ENCODE results near the gene GPATCH2. TPM values are rescaled to one million over a fixed set of nuclear protein-coding genes. Genes with fewer than 3 reads are reported as not detected.
"Not testable (repeated sequence)": the region's sequence is repeated elsewhere in the genome, so short reads cannot be mapped to it uniquely, and the experiment has no call there.

The GPATCH2 gene
- polyA plus RNA-seq, 1 experiment: 2.7 TPM

GRCh38 chr1:217392441-217392840 is 238.4 kb downstream of the GPATCH2 start:
- ChIA-PET POLR2A (no interaction called here), CTCF (no interaction called here)
- Histone ChIP-seq H3K36me3 (ENCODE audit: control insufficient read depth, insufficient read depth, low read length) (no peaks in the 10 kb centered on the region), H3K4me3 (ENCODE audit: low read depth, low read length) (no peak overlapping the region), H3K27me3 (ENCODE audit: control insufficient read depth, insufficient read depth, low read length) (no peaks in the 10 kb centered on the region)
- no peak for DNase-seq (ENCODE audit: low read depth)
- no peak for TF ChIP-seq CTCF (IDR thresholded peaks at IDR 0.05; ENCODE audit: insufficient read depth, low read depth, low read length)

- Histone ChIP-seq H3K4me3 (ENCODE audit: low read depth, low read length) (no peak overlapping the region), H3K27me3 (ENCODE audit: control insufficient read depth, insufficient read depth, low read length) (no peaks in the 10 kb centered on the region), H3K36me3 (ENCODE audit: control insufficient read depth, insufficient read depth, low read length) (no peaks in the 10 kb centered on the region)
- no peak for DNase-seq (ENCODE audit: low read depth)
- ChIA-PET POLR2A (no interaction called here), CTCF (no interaction called here)
- no peak for TF ChIP-seq CTCF (IDR thresholded peaks at IDR 0.05; ENCODE audit: insufficient read depth, low read depth, low read length)
Measured at GRCh38 chr1:217389895-217390294, 241.0 kb downstream of the GPATCH2 start.

GRCh38 chr1:217388522-217389065 is 242.3 kb downstream of the GPATCH2 start:
- TF ChIP-seq CTCF (IDR thresholded peaks at IDR 0.05; ENCODE audit: insufficient read depth, low read depth, low read length): no peak
- no peak for DNase-seq (ENCODE audit: low read depth)
- ChIA-PET POLR2A (no interaction called here), CTCF (no interaction called here)
- Histone ChIP-seq H3K27me3 (ENCODE audit: control insufficient read depth, insufficient read depth, low read length) (no peaks in the 10 kb centered on the region), H3K36me3 (ENCODE audit: control insufficient read depth, insufficient read depth, low read length) (no peaks in the 10 kb centered on the region), H3K4me3 (ENCODE audit: low read depth, low read length) (no peak overlapping the region)

GRCh38 chr1:217381773-217382172 is 249.1 kb downstream of the GPATCH2 start:
- H3K4me3 ChIP-seq (ENCODE audit: low read depth, low read length); H3K36me3 ChIP-seq (ENCODE audit: control insufficient read depth, insufficient read depth, low read length); DNase-seq (ENCODE audit: low read depth); POLR2A ChIA-PET; CTCF ChIA-PET; H3K27me3 ChIP-seq (ENCODE audit: control insufficient read depth, insufficient read depth, low read length): not testable (repeated sequence)

GRCh38 chr1:217379804-217380203 is 251.1 kb downstream of the GPATCH2 start:
- DNase-seq (ENCODE audit: low read depth); H3K4me3 ChIP-seq (ENCODE audit: low read depth, low read length); POLR2A ChIA-PET; H3K36me3 ChIP-seq (ENCODE audit: control insufficient read depth, insufficient read depth, low read length); H3K27me3 ChIP-seq (ENCODE audit: control insufficient read depth, insufficient read depth, low read length); CTCF ChIA-PET: not testable (repeated sequence)

- POLR2A ChIA-PET: no interaction called here
- CTCF ChIA-PET: no interaction called here
- Histone ChIP-seq H3K4me3 (ENCODE audit: low read depth, low read length) (no peak overlapping the region), H3K27me3 (ENCODE audit: control insufficient read depth, insufficient read depth, low read length) (no peaks in the 10 kb centered on the region), H3K36me3 (ENCODE audit: control insufficient read depth, insufficient read depth, low read length) (no peaks in the 10 kb centered on the region)
- no peak for DNase-seq (ENCODE audit: low read depth)
- no peak for TF ChIP-seq CTCF (IDR thresholded peaks at IDR 0.05; ENCODE audit: insufficient read depth, low read depth, low read length)
Measured at GRCh38 chr1:217379336-217379735, 251.6 kb downstream of the GPATCH2 start.

Other genes with a start within 250 kb of the GPATCH2 start
- gene SPATA17, start 254 bp upstream of the GPATCH2 start, polyA plus RNA-seq (2011; rRNA removed): 0.52 and 1.1 TPM in 2 replicates